ENCODE measurements around the gene NOX3.

Gene NOX3

GRCh38 chr6:155455766-155456165, at the start of gene NOX3:
NOX3 (minus strand) TSS chr6:155455839; CDS start chr6:155455800, 39 bp downstream.
- Histone ChIP-seq H3K27ac (ENCODE audit: low read length) (no peak within 1 kb of the TSS), H3K27me3 (ENCODE audit: control insufficient read depth, insufficient read depth, low read length) (no peaks in the 10 kb centered on the region), H3K36me3 (ENCODE audit: control insufficient read depth, insufficient read depth, low read length) (no peaks in the 10 kb centered on the region), H3K4me1 (ENCODE audit: control insufficient read depth, insufficient read depth, low read length) (no peaks in the 10 kb centered on the region), H3K9me3 (ENCODE audit: control insufficient read depth, insufficient read depth, low read length) (no peaks in the 10 kb centered on the region), H3K4me3 (ENCODE audit: low read length) (no peak within 1 kb of the TSS)
- WGBS (ENCODE audit: insufficient coverage, insufficient read length) = no CpG with 5 or more reads among the region's 5 CpGs
- no peak for DNase-seq (ENCODE audit: low read depth, low spot score)

- no peaks in the 10 kb centered on the region for H3K27me3 ChIP-seq (ENCODE audit: control insufficient read depth, insufficient read depth, low read length)
- no peaks in the 10 kb centered on the region for H3K9me3 ChIP-seq (ENCODE audit: control insufficient read depth, insufficient read depth, low read length)
- WGBS (ENCODE audit: insufficient coverage, insufficient read length) = no CpG with 5 or more reads among the region's 5 CpGs
- DNase-seq (ENCODE audit: low read depth, low spot score) = no peak
- H3K36me3 ChIP-seq (ENCODE audit: control insufficient read depth, insufficient read depth, low read length) = no peaks in the 10 kb centered on the region
- H3K4me3 ChIP-seq (ENCODE audit: low read length) = no peak overlapping the region
- H3K4me1 ChIP-seq (ENCODE audit: control insufficient read depth, insufficient read depth, low read length) = no peaks in the 10 kb centered on the region
- no peak overlapping the region for H3K27ac ChIP-seq (ENCODE audit: low read length)
Measured at GRCh38 chr6:155504848-155505607, 49.4 kb upstream of the NOX3 start.

- no CpG with 5 or more reads among the region's 1 CpG for WGBS (ENCODE audit: insufficient coverage, insufficient read length)
- Histone ChIP-seq H3K36me3 (ENCODE audit: control insufficient read depth, insufficient read depth, low read length) (no peaks in the 10 kb centered on the region), H3K27me3 (ENCODE audit: control insufficient read depth, insufficient read depth, low read length) (no peaks in the 10 kb centered on the region), H3K4me1 (ENCODE audit: control insufficient read depth, insufficient read depth, low read length) (no peaks in the 10 kb centered on the region), H3K9me3 (ENCODE audit: control insufficient read depth, insufficient read depth, low read length) (no peaks in the 10 kb centered on the region), H3K27ac (ENCODE audit: low read length) (no peak overlapping the region), H3K4me3 (ENCODE audit: low read length) (no peak overlapping the region)
- DNase-seq (ENCODE audit: low read depth, low spot score) = no peak
Measured at GRCh38 chr6:155502393-155502792, 46.8 kb upstream of the NOX3 start.

GRCh38 chr6:155499574-155499973, 43.9 kb upstream of the NOX3 start:
- Histone ChIP-seq H3K4me1 (ENCODE audit: control insufficient read depth, insufficient read depth, low read length) (no peaks in the 10 kb centered on the region), H3K27me3 (ENCODE audit: control insufficient read depth, insufficient read depth, low read length) (no peaks in the 10 kb centered on the region), H3K36me3 (ENCODE audit: control insufficient read depth, insufficient read depth, low read length) (no peaks in the 10 kb centered on the region), H3K4me3 (ENCODE audit: low read length) (no peak overlapping the region), H3K9me3 (ENCODE audit: control insufficient read depth, insufficient read depth, low read length) (no peaks in the 10 kb centered on the region), H3K27ac (ENCODE audit: low read length) (no peak overlapping the region)
- no peak for DNase-seq (ENCODE audit: low read depth, low spot score)
- no CpG with 5 or more reads among the region's 4 CpGs for WGBS (ENCODE audit: insufficient coverage, insufficient read length)

- Histone ChIP-seq H3K36me3 (ENCODE audit: control insufficient read depth, insufficient read depth, low read length) (no peaks in the 10 kb centered on the region), H3K27ac (ENCODE audit: low read length) (no peak overlapping the region), H3K9me3 (ENCODE audit: control insufficient read depth, insufficient read depth, low read length) (no peaks in the 10 kb centered on the region), H3K27me3 (ENCODE audit: control insufficient read depth, insufficient read depth, low read length) (no peaks in the 10 kb centered on the region), H3K4me1 (ENCODE audit: control insufficient read depth, insufficient read depth, low read length) (peaks cover 1% of the 10 kb centered on the region; the same call in 1 of the 2 replicates), H3K4me3 (ENCODE audit: low read length) (no peak overlapping the region)
- DNase-seq (ENCODE audit: low read depth, low spot score) = no peak
- WGBS (ENCODE audit: insufficient coverage, insufficient read length) = no CpG with 5 or more reads among the region's 2 CpGs
Measured at GRCh38 chr6:155498370-155498769, 42.7 kb upstream of the NOX3 start.

- WGBS (ENCODE audit: insufficient coverage, insufficient read length) = no CpG with 5 or more reads among the region's 3 CpGs
- Histone ChIP-seq H3K27me3 (ENCODE audit: control insufficient read depth, insufficient read depth, low read length) (no peaks in the 10 kb centered on the region; the same call in 1 of the 2 replicates), H3K27ac (ENCODE audit: low read length) (no peak overlapping the region), H3K4me3 (ENCODE audit: low read length) (no peak overlapping the region), H3K36me3 (ENCODE audit: control insufficient read depth, insufficient read depth, low read length) (no peaks in the 10 kb centered on the region), H3K9me3 (ENCODE audit: control insufficient read depth, insufficient read depth, low read length) (no peaks in the 10 kb centered on the region), H3K4me1 (ENCODE audit: control insufficient read depth, insufficient read depth, low read length) (peaks cover 1% of the 10 kb centered on the region; the same call in 1 of the 2 replicates)
- DNase-seq (ENCODE audit: low read depth, low spot score) = no peak
Measured at GRCh38 chr6:155497273-155497672, 41.6 kb upstream of the NOX3 start.

GRCh38 chr6:155495011-155495768, 39.6 kb upstream of the NOX3 start:
- H3K4me3 ChIP-seq (ENCODE audit: low read length) = no peak overlapping the region
- peaks cover 1% of the 10 kb centered on the region; the same call in 1 of the 2 replicates for H3K4me1 ChIP-seq (ENCODE audit: control insufficient read depth, insufficient read depth, low read length)
- H3K36me3 ChIP-seq (ENCODE audit: control insufficient read depth, insufficient read depth, low read length) = no peaks in the 10 kb centered on the region
- peak; percentile 29 for DNase-seq (ENCODE audit: low read depth, low spot score)
- H3K9me3 ChIP-seq (ENCODE audit: control insufficient read depth, insufficient read depth, low read length) = no peaks in the 10 kb centered on the region
- no CpG with 5 or more reads among the region's 11 CpGs for WGBS (ENCODE audit: insufficient coverage, insufficient read length)
- H3K27me3 ChIP-seq (ENCODE audit: control insufficient read depth, insufficient read depth, low read length) = no peaks in the 10 kb centered on the region; the same call in 1 of the 2 replicates
- H3K27ac ChIP-seq (ENCODE audit: low read length) = no peak overlapping the region

- no CpG with 5 or more reads among the region's 4 CpGs for WGBS (ENCODE audit: insufficient coverage, insufficient read length)
- peaks cover 1% of the 10 kb centered on the region; the same call in 1 of the 2 replicates for H3K4me1 ChIP-seq (ENCODE audit: control insufficient read depth, insufficient read depth, low read length)
- H3K27ac ChIP-seq (ENCODE audit: low read length) = no peak overlapping the region
- no peak overlapping the region for H3K4me3 ChIP-seq (ENCODE audit: low read length)
- no peaks in the 10 kb centered on the region for H3K36me3 ChIP-seq (ENCODE audit: control insufficient read depth, insufficient read depth, low read length)
- H3K9me3 ChIP-seq (ENCODE audit: control insufficient read depth, insufficient read depth, low read length) = no peaks in the 10 kb centered on the region
- H3K27me3 ChIP-seq (ENCODE audit: control insufficient read depth, insufficient read depth, low read length) = no peaks in the 10 kb centered on the region; the same call in 1 of the 2 replicates
- DNase-seq (ENCODE audit: low read depth, low spot score) = no peak
Measured at GRCh38 chr6:155493694-155494143, 38.1 kb upstream of the NOX3 start.

GRCh38 chr6:155493026-155493693, 37.5 kb upstream of the NOX3 start:
- H3K4me1 ChIP-seq (ENCODE audit: control insufficient read depth, insufficient read depth, low read length) = peaks cover 1% of the 10 kb centered on the region; the same call in 1 of the 2 replicates
- no peaks in the 10 kb centered on the region; the same call in 1 of the 2 replicates for H3K27me3 ChIP-seq (ENCODE audit: control insufficient read depth, insufficient read depth, low read length)
- DNase-seq (ENCODE audit: low read depth, low spot score) = no peak
- no peak overlapping the region for H3K27ac ChIP-seq (ENCODE audit: low read length)
- no CpG with 5 or more reads among the region's 3 CpGs for WGBS (ENCODE audit: insufficient coverage, insufficient read length)
- no peak overlapping the region for H3K4me3 ChIP-seq (ENCODE audit: low read length)
- no peaks in the 10 kb centered on the region for H3K9me3 ChIP-seq (ENCODE audit: control insufficient read depth, insufficient read depth, low read length)
- H3K36me3 ChIP-seq (ENCODE audit: control insufficient read depth, insufficient read depth, low read length) = no peaks in the 10 kb centered on the region

- Histone ChIP-seq H3K4me3 (ENCODE audit: low read length) (no peak overlapping the region), H3K9me3 (ENCODE audit: control insufficient read depth, insufficient read depth, low read length) (no peaks in the 10 kb centered on the region), H3K4me1 (ENCODE audit: control insufficient read depth, insufficient read depth, low read length) (peaks cover 1% of the 10 kb centered on the region; the same call in 1 of the 2 replicates), H3K36me3 (ENCODE audit: control insufficient read depth, insufficient read depth, low read length) (no peaks in the 10 kb centered on the region), H3K27me3 (ENCODE audit: control insufficient read depth, insufficient read depth, low read length) (no peaks in the 10 kb centered on the region; the same call in 1 of the 2 replicates), H3K27ac (ENCODE audit: low read length) (no peak overlapping the region)
- DNase-seq (ENCODE audit: low read depth, low spot score) = no peak
- no CpG with 5 or more reads among the region's 2 CpGs for WGBS (ENCODE audit: insufficient coverage, insufficient read length)
Measured at GRCh38 chr6:155492061-155492735, 36.6 kb upstream of the NOX3 start.
